ENCODE measurements around the gene FLAD1.

FLAD1 gene

GRCh38 chr1:154952664-154953063 is 30.5 kb upstream of the FLAD1 start:
- no peak for DNase-seq (ENCODE audit: low read depth)

GRCh38 chr1:154953611-154954038 is 29.5 kb upstream of the FLAD1 start:
- no peak for DNase-seq (ENCODE audit: low read depth)

DNA sequence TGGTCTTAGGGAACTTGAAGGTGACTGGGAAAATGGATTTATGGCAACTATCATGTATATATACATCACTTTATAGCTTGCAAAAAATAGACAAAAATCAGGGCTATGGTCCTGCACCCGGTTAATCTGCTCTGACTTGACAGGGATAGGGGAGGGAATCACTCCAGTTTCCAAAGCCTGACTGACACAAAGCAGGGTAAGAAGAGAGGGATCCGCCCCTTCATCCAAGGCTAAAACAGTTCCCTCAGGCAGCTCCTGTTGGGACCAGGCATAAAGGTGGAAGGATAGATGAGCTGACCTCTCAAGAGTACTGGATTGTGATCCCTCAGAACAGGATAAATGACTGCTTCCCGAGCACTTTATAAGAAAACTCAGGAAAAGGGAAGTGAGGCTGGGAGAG is 28.6 kb upstream of the FLAD1 start:
- DNase-seq (ENCODE audit: low read depth) = no peak

- DNase-seq (ENCODE audit: low read depth) = peak; percentile 58
Observed at GRCh38 chr1:154955039-154955717, 28.0 kb upstream of the FLAD1 start.

GRCh38 chr1:154955718-154956543 is 27.2 kb upstream of the FLAD1 start, which contains the start of gene PBXIP1:
Gene PBXIP1, minus strand, starts transcription at chr1:154956099. Its CDS starts 2,378 bp downstream, at chr1:154953721.
- DNase-seq (ENCODE audit: low read depth) = peak; percentile 90

DNA sequence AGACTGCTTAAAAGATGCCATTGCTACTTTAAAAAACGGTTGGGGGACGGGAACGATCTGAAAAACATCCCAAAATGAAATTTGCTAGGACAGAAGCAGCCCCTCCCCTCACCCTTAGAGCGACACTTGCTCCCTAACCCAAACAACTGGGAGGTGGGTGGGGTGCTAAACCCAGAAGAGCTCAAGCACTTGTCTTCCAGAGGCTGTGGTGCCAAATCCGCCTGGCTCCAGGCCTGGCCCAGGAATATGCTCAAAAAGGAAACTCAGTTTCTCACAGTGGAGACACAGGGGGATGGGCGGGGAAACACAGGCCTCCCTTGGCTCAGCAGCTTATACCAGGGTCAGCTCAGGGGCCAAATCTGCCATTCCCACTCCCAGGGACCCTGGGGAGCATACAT is 26.6 kb upstream of the FLAD1 start:
- no peak for DNase-seq (ENCODE audit: low read depth)

DNA sequence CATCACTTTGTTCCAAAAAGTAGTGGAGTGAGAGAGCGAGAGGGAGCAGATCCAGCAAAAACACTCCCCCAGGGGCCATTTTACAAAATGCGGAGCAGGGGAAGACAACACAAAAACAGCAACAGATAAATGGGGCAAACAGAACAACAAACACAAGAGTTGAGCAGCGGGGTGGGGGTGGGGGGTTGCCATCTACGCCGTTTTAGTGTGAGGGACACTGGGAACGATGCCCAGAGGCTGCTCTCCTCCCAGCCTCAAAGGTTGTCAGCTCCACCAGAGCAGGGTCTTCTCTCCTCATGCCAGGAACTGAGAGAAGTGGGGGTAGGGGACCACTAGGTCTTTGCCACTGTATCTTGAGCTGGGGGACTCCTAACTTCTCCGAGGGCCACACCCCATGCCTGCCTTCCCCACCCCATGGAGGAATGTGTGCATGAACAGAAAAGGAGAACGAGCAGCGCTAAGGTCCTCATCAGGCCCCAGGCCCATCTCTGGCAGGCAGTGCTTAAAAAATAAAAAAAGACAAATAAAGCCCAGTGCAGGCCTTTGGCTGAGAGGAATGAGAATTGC is 26.0 kb upstream of the FLAD1 start:
- DNase-seq (ENCODE audit: low read depth) = no peak

DNA sequence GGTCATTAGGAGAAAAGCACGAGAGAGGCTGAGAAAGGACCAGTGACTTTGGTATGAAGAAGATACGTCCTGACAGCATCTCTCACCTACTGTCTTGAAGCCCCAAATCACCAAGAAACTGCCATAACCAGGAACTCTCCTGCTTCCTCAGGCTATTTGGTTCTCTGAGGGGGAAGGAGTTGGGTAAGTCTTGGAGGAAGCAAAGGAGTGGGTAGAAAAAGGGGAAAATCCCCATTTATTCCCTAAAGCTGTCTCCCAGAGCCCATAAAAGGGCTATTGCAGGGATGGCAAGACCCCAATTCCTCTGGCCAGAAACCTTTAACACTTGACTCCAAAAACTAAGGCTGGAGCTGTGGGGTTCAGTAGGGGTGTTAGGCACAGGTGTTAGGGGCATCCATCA is 25.1 kb upstream of the FLAD1 start:
- no peak for DNase-seq (ENCODE audit: low read depth)

DNA sequence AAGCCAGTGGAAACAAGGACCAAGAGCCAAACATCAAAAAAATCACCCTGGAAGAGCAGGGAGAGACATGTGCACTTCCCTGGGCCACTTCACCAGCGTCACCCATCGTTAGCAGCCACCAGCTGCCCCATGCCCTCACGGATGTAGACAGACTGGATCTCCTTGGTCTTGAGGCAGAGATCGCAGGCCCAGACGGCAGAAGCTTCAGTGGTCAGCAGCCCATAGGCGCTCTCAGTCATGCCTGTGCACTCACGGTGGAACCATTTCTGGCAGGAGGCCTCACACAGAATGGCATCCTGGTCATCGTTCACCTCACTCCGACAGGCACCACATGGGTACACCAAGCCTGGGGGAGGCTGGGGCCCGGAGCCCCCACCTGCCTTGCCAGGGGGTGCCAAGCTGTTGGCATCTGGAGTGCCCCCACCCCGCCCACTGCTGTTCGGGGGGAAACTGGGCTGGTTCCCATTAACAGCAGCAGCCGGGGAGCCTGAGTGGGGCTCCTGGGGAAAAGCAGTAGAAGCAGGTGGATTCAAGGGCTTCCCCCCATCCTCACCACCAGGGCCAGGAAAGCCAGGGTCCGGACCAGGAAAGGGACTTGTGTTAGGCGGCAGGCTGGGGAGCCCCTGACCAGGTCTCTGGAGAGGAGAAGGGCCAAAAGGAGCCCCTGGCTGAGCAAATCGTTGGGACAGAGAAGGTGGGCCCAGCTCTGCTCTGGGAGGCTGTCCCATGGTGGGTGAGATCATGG is 24.3 kb upstream of the FLAD1 start:
- DNase-seq (ENCODE audit: low read depth) = no peak

GRCh38 chr1:154959426-154959780 is 23.7 kb upstream of the FLAD1 start:
- DNase-seq (ENCODE audit: low read depth) = no peak

GRCh38 chr1:154960446-154961136 is 22.6 kb upstream of the FLAD1 start:
- DNase-seq (ENCODE audit: low read depth) = no peak

DNA sequence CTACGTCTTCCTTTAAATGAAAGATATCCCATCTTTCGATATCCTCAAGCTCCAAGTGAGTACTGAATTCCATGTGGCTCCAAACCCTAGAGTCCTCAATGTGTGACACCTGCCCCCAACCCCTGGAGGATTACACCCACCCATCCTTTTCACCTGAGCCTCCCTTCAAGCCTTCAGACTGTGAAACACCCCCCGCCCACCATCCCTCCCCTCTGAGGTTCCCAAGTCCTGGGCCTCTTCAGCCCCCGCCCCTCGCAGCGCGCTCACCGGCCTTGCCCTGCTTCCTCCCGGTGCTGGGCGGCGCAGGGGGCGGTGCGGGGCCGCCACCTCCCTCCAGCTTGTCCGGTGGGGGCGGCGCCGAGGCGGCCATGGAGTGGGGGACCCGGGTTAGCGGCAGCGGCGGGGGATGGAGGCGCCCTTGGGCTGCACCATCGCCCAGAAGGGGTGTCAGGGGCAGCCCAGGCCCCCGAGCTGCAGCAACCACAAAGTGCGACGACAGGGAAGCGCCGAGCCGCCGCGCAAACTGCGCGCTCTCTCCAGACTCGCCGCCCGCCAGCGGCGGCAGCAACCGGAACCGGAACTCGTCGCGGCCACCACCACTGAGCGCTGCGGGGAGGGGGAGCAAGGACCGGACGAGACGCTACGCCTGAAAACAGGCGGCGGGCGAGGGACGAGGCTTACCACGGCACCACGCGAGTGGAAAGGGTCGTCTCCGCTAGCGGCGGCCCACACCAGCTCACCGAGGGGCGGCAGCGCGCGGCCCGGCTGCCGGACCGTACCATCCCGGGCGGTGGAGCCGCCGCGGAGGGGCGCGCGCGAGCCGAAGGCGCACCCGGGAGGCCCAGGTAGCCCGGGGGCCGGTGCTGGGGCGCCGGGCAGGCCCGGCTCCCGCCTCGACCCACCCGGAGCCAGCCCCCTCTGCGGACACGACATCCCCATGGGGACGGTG is 21.7 kb upstream of the FLAD1 start, which contains the start of gene PYGO2:
Gene PYGO2 (minus strand): TSS at position 576 of the 949 bp plus-strand sequence. CDS start 206 bp downstream, at position 370.
- peak; percentile 80 for DNase-seq (ENCODE audit: low read depth)

DNA sequence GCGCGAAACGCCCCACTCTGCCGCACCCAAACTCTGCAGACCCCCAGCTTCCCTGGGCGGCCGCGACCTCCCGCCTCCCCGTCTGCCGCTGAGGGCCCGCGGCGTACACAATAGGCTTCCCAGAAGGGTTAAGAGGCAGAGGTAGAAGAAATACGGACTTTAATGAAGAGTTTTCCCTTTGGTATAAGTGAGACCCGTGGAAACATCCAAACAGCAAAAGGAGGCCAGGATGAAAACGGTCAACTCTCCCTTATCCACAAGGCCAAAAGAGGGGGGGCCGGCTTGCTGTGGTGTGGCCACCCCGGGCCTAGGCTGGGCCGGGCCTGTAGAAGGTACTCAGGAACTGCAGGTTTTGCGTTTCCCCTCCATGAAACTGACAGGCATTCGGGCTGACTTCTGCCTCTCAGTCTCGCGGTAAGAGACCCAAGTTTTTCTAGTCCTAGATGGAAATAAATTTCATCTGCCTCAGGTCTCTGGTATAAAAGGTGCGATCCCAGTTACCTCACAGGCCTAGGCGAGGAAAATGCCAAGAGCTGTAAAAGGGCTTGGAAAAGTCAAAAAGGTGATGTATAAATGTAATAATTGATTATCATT is 20.9 kb upstream of the FLAD1 start:
- peak; percentile 56 for DNase-seq (ENCODE audit: low read depth)

- no peak for DNase-seq (ENCODE audit: low read depth)
Observed at GRCh38 chr1:154962795-154963330, 20.3 kb upstream of the FLAD1 start.

DNA sequence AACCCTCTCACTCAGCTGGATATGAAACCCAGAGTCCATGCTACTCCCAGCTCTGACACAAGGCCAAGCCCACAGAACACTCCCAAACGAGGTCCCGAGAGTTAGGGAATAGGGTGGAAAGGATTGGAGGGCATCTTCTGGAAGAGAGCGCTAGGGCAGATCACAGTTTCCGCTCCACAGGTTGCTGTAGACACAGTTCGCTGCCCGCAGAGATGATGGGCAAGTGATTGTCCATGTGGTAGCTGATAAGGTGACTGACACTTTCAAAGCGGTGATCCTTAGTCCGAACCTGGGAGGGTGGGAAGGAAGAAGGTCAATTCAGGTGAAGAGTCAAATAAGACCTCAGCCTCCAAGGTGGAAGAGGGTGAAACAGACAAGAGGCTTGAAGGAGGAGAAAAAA is 19.5 kb upstream of the FLAD1 start:
- DNase-seq (ENCODE audit: low read depth) = no peak

DNA sequence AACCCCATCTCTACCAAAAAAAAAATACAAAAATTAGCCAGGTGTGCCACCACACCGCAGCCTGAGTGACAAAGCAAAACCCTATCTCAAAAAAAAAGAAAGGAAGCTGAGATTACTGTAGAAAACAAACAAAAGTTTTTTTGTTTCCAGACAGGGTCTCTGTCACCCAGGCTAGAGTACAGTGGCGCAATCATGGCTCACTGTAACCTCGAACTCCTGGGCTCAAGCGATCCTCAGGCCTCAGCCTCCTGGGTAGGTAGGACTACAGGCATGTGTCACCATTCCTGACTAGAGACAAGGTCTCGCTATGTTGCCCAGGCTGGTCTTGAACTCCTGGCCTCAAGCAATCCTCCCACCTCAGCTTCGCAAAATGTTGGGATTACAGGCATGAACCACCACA is 18.8 kb upstream of the FLAD1 start:
- DNase-seq (ENCODE audit: low read depth) = no peak

- DNase-seq (ENCODE audit: low read depth) = no peak
Observed at GRCh38 chr1:154966111-154966510, 17.0 kb upstream of the FLAD1 start.

GRCh38 chr1:154967331-154967950 is 15.7 kb upstream of the FLAD1 start:
- no peak for DNase-seq (ENCODE audit: low read depth)

GRCh38 chr1:154968731-154969130 is 14.4 kb upstream of the FLAD1 start:
- DNase-seq (ENCODE audit: low read depth) = no peak

All from ELR (cell line).